Kidney tubule cell (primary cell): ENCODE results near the gene BMP2K.
"Not testable (repeated sequence)": the region's sequence is repeated elsewhere in the genome, so short reads cannot be mapped to it uniquely, and the experiment has no call there.

Experiments
- DNase-seq: peaks from one replicate; pipeline ENCODE4 v3.0.0-alpha.2; 2018; ENCODE audit warnings: low spot score

Gene BMP2K

DNA sequence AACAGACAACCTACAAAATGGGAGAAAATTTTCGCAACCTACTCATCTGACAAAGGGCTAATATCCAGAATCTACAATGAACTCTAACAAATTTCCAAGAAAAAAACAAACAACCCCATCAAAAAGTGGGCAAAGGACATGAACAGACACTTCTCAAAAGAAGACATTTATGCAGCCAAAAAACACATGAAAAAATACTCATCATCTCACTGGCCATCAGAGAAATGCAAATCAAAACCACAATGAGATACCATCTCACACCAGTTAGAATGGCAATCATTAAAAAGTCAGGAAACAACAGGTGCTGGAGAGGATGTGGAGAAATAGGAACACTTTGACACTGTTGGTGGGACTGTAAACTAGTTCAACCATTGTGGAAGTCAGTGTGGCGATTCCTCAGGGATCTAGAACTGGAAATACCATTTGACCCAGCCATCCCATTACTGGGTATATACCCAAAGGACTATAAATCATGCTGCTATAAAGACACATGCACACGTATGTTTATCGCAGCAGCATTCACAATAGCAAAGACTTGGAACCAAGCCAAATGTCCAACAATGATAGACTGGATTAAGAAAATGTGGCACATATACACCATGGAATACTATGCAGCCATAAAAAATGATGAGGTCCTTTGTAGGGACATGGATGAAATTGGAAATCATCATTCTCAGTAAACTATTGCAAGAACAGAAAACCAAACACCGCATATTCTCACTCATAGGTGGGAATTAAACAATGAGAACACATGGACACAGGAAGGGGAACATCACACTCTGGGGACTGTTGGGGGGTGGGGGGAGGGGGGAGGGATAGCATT lies 19.7 kb downstream of the BMP2K start:
- DNase-seq = not testable (repeated sequence)

GRCh38 chr4:78796526-78796925 lies 20.4 kb downstream of the BMP2K start:
- no peak for DNase-seq

DNA sequence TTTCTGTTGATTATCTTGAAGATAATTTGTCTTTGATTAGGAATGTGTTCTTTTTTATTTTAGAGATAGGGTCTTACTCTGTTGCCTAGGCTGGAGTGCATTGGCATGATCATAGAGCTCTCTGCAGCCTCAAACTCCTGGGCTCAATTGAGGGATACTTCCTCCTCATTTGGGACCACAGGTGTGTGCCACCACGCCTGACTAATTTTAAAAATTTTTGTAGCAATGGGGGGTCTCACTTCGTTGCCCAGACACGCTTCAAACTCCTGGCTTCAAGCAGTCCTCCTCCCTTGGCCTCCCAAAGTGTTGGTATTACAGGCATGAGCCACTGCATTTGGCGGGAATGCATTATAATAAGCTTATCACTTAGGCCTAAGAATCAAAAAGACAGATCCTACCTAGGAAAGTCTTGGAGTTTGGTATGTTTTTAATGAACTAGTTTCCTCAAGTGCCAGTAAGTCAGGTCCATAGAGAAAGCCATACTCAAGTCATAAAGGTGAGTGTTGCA lies 21.7 kb downstream of the BMP2K start:
- DNase-seq = no peak

- DNase-seq = no peak
Observed at GRCh38 chr4:78799551-78800495, 23.7 kb downstream of the BMP2K start.

GRCh38 chr4:78800965-78801364 lies 24.8 kb downstream of the BMP2K start:
- DNase-seq = no peak

DNA sequence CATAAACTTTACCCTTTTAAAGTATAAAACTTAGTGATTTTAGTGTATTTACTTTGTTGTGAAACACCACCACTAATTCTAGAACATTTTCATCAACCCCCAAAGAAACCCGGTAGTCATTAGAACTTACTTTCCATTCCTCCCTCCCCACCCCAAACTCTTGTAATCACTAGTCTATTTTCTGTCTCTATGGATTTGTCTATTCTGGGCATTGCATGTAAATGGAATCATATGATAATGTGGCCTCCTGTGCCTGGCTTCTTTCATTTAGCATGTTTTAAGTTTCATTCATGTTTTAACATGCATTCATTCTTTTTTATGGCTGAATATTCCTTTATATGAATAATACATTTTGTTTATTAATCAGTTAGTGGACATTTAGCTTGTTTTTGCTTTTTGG lies 27.8 kb downstream of the BMP2K start:
- no peak for DNase-seq

DNA sequence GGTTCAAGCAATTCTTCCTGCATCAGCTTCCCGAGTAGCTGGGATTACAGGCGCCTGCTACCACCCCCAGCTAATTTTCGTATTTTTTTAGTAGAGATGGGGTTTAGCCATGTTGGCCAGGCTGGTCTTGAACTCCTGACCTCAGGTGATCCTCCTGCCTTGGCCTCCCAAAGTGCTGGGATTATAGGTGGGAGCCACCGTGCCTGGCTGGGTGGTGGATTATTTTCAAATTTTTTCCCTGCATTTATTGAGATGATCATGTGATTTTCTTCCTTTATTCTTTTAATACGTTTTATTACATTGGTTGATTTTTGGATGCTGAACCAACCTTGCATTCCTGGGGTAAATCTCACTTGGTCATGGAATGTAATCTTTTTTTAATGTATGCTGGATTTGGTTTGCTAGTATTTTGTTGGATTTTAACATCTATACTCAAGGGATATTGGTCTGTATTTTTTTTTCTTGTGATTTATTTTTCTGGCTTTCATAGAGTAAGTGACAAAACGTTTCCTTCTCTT lies 30.9 kb downstream of the BMP2K start:
- DNase-seq = no peak

GRCh38 chr4:78809295-78809694 lies 33.1 kb downstream of the BMP2K start:
- no peak for DNase-seq

DNA sequence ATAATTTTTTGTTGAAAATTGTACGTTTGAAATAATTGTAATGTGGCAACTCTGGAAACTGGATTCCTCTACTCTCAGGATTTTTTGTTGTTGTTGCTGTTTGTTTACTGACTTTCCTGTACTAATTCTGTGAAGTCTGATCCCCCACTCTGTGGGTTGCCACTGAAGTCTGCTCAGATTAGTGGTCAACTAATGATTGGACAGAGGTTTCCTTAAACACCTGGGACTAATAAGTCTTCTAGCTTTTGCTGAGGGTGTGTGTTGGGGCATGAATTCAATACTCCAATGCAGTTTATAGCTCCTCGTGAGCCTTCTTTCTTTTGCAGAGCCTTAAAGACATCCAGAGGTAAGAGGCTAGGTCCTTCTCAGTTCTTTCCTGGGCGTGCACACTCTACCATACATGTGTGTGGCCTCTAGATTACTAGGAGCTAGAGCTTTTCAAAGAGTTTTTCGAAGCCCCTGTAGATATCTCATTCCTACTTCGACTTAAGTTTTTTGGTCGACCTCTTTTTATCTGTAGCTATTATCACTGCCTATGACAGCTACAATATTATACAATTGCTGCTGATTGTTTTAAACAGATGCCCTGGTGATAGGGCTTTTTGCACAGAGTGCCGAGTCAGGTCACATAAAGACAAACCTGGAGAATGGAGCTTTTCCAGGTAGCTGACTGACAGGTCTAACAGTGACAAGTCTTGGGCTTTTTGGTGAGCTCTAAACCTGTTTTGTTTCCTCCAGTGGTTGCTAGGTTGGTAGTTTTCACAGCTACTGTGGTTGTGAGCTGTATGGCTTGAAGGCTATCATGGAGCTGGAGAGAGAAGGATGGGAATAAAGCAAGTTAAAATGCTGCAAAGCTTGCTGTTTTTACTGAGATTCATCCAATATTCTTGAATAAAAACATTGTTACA lies 34.0 kb downstream of the BMP2K start:
- DNase-seq = no peak

GRCh38 chr4:78811034-78811433 lies 34.9 kb downstream of the BMP2K start:
- no peak for DNase-seq

DNA sequence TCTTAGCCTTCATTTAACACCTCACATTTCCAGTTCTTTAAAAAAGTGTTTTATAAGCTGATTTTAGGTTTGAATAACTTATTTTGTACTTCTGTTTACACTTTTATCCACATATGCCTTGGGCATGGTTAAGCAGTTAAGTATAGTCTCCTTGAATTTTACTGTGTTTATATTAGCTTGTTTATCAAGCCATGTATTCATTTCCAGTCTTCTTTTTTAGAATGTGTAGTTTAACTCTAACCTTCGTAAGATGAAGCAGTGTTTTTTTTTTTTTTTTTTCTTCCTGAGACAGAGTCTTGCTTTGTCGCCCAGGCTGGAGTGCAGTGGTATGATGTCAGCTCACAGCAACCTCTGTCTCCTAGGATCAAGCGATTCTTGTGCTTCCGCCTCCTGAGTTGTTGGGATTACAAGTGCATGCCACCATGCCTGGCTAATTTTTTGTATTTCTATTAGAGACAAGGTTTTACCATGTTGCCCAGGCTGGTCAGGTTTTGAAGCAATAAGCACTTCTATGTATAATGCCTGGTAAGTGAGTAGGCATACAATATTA lies 42.5 kb downstream of the BMP2K start:
- DNase-seq = peak; percentile 7

DNA sequence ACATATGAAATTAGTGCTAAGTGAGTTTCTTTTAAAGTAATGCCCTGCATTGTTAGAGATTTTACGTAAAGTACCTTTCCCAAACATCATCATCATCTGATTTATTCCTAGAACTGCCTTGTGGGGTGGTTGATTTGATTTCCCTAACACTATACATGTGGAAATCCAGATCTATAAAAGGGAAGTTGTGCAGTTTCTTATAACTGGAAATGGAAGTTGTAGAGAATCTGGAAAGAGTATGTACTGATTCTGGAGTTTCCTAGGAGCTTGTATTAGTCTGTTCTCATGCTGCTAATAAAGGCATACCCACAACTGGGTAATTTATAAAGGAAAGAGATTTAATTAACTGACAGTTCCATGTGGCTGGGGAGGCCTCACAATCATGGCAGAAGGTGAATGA lies 47.9 kb downstream of the BMP2K start:
- DNase-seq = no peak

DNA sequence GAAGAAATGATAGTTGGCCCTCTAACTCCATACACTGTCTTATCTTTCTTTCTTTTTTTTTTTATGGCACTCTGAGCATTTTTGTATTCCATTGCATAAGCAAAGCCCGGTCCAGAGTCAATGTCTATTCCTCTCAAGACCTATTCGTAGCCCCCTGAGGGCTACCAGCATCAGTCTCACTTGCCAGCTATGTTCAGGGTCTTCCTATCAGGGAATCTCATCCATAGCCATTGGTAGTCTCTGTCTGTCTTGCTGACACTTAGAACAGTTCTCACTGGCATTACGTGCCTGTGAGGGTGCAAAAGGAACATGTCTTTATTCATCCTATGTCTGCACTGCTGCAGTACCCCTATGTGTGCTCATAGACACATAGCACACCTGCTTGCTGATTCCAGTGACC lies 51.0 kb downstream of the BMP2K start:
- DNase-seq = no peak

DNA sequence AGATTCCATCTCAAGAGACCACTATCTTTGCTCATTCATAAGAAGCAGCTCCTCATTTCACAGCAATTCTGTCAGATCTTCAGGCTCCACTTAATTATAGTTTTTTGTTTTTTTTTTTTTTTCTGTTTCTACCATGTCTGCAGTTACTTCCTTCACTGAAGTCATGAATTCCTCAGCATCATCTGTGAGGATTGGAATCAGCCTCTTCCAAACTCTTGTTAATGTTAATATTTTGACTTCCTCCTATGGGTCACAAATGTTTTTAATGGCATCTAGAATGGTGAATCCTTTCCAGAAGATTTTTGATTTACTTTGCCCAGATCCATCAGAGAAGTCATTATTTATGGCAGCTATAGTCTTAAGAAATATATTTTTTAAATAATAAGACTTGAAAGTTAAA lies 53.1 kb downstream of the BMP2K start:
- peak; percentile 56 for DNase-seq

DNA sequence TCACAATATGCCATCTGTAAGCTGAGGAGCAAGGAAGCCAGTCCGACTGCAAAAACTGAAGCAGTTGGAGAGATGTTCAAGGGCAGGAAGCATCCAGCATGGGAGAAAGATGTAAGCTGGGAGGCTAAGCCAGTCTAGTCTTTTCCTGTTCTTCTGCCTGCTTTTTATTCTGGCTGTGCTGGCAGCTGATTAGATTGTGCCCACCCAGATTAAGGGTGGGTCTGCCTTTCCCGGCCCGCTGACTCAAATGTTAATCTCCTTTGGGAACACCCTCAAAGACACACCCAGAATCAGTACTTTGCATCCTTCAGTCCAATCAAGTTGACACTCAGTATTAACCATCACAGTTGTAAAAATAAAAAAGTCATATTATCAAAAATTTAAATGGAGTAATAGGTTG lies 63.5 kb downstream of the BMP2K start:
- DNase-seq = not testable (repeated sequence)

- DNase-seq = not testable (repeated sequence)
Observed at GRCh38 chr4:78840286-78840685, 64.1 kb downstream of the BMP2K start.

GRCh38 chr4:78845472-78845871 lies 69.3 kb downstream of the BMP2K start:
- DNase-seq = no peak

- no peak for DNase-seq
Observed at GRCh38 chr4:78846258-78846657, 70.1 kb downstream of the BMP2K start.

DNA sequence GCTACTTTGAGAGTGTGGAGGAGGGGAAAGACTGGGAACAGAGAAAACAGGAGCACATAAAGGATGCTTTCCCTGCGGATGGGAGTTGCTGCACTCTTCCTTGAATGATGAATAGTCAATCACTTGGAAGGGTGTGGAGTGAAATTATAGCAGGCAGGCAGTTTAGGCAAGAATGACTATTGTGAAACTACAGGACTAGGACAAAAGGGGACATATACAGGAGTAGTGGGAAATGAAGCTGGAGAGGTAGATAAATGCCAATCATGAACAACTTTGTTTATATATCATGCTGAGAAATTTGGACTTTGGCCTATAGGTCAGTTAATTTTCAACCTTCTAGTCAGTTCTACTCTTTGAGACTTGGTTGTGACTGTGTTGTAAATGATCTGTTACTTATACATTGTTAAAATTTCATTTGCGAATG lies 86.2 kb downstream of the BMP2K start:
- peak; percentile 14 for DNase-seq

GRCh38 chr4:78863254-78863869 lies 87.2 kb downstream of the BMP2K start:
- DNase-seq = no peak

- no peak for DNase-seq
Observed at GRCh38 chr4:78863991-78864390, 87.8 kb downstream of the BMP2K start.
